T-helper 9 cell (primary cell): ENCODE results near the gene SPPL2C.
A peak's percentile ranks its signal among the peaks of the same experiment; 100 is the strongest.

Experiments used
- DNase-seq: peaks from one replicate; pipeline ENCODE4 v3.0.0-alpha.2; 2020

Gene SPPL2C

GRCh38 chr17:45888392-45888791, 43.7 kb downstream of the SPPL2C start:
- no peak for DNase-seq

- no peak for DNase-seq
These were observed 44.9 kb downstream of the SPPL2C start for GRCh38 chr17:45889579-45889978.

- DNase-seq: no peak
These were observed 49.0 kb downstream of the SPPL2C start for GRCh38 chr17:45893725-45894021.

- peak; percentile 71 for DNase-seq
These were observed 49.5 kb downstream of the SPPL2C start, which contains the start of gene MAPT for GRCh38 chr17:45894022-45894784. TSS of gene MAPT (plus strand) at chr17:45894554. CDS start at chr17:45962338, 67,784 bp downstream.

- peak; percentile 6 for DNase-seq
These were observed 50.8 kb downstream of the SPPL2C start for GRCh38 chr17:45895304-45895968.

- DNase-seq: no peak
These were observed 51.5 kb downstream of the SPPL2C start for GRCh38 chr17:45895969-45896785.
